Neural progenitor cell (in vitro differentiated cells): ENCODE measurements around the gene GNA14. TPM values are rescaled to one million over a fixed set of nuclear protein-coding genes. Genes with fewer than 3 reads are reported as not detected.

Source experiments
- DNase-seq: peaks from one replicate; pipeline ENCODE4 v3.0.0-alpha.2; 2016; ENCODE audit warnings: low spot score
- H2AFZ ChIP-seq: fragments of 200-600 bp; sonication (generic); replicated peaks from 2 replicates; pipeline ENCODE4 v1.6.1; 2016; ENCODE audit warnings: antibody characterized with exemption
- H3F3A ChIP-seq: fragments of 200-600 bp; sonication (generic); 2 replicates; pipeline ENCODE4 v1.6.1; 2016; ENCODE audit warnings: antibody characterized with exemption, low read depth
- H3K27ac ChIP-seq: fragments of 200-600 bp; sonication (generic); 2 replicates; pipeline ENCODE4 v1.5.1; 2016; ENCODE audit warnings: mild to moderate bottlenecking
- H3K27me3 ChIP-seq: fragments of 200-600 bp; sonication (generic); 2 replicates; pipeline ENCODE4 v1.6.1; 2016; ENCODE audit warnings: mild to moderate bottlenecking, moderate library complexity
- H3K36me3 ChIP-seq: fragments of 200-600 bp; sonication (generic); 2 replicates; pipeline ENCODE4 v1.5.1; 2016
- H3K4me1 ChIP-seq: fragments of 200-600 bp; sonication (generic); 2 replicates; pipeline ENCODE4 v1.6.1; 2016; ENCODE audit warnings: mixed run types
- H3K4me2 ChIP-seq: fragments of 200-600 bp; sonication (generic); 2 replicates; pipeline ENCODE4 v1.6.1; 2016
- H3K4me3 ChIP-seq: fragments of 200-600 bp; sonication (generic); 2 replicates; pipeline ENCODE4 v1.5.1; 2016
- H3K79me2 ChIP-seq: fragments of 200-600 bp; sonication (generic); 2 replicates; pipeline ENCODE4 v1.6.1; 2016; ENCODE audit warnings: low read depth
- H3K9ac ChIP-seq: fragments of 200-600 bp; sonication (generic); 2 replicates; pipeline ENCODE4 v1.6.1; 2016
- H3K9me3 ChIP-seq: fragments of 200-600 bp; sonication (generic); 2 replicates; pipeline ENCODE4 v1.5.1; 2016; ENCODE audit warnings: low read depth
- H4K20me1 ChIP-seq: fragments of 200-600 bp; sonication (generic); 2 replicates; pipeline ENCODE4 v1.6.1; 2016; ENCODE audit warnings: low read depth
- H3K27ac Mint-ChIP-seq: 3 replicates; pipeline ENCODE4 v1.8.0; 2021; ENCODE audit warnings: mixed read lengths
- H3K27me3 Mint-ChIP-seq: 2 replicates; pipeline ENCODE4 v1.8.0; 2022; ENCODE audit warnings: low read depth, mild to moderate bottlenecking, inconsistent platforms, moderate library complexity, mixed read lengths; ENCODE audit not compliant: insufficient read depth
- H3K36me3 Mint-ChIP-seq: 3 replicates; pipeline ENCODE4 v1.8.0; 2021; ENCODE audit warnings: mixed read lengths
- H3K4me1 Mint-ChIP-seq: 3 replicates; pipeline ENCODE4 v1.8.0; 2021; ENCODE audit warnings: mixed read lengths
- H3K4me3 Mint-ChIP-seq: 3 replicates; pipeline ENCODE4 v1.8.0; 2021; ENCODE audit warnings: mild to moderate bottlenecking, moderate library complexity, mixed read lengths
- H3K9me3 Mint-ChIP-seq: 3 replicates; pipeline ENCODE4 v1.8.0; 2020; ENCODE audit warnings: mixed read lengths
- EZH2 ChIP-seq: fragments of 200-600 bp; sonication (generic); IDR thresholded peaks from 2 replicates; pipeline ENCODE4 v1.6.1; 2017; ENCODE audit warnings: antibody characterized with exemption, mild to moderate bottlenecking, moderate library complexity
- EZH2phosphoT487 ChIP-seq: fragments of 200-600 bp; sonication (generic); IDR thresholded peaks from 2 replicates; pipeline ENCODE4 v1.6.1; 2017; ENCODE audit warnings: antibody characterized with exemption
- small RNA-seq: library from RNA; depleted of rRNA; stranded (forward); fragments of <200 nt; gene quantifications from one replicate; pipeline ENCODE3, GENCODE V24; 2015
- total RNA-seq: library from RNA; depleted of rRNA; stranded (reverse); fragments of >200 nt; gene quantifications from 2 replicates; pipeline ENCODE4 v1.2.3, GENCODE V29; 2015; ENCODE audit warnings: low replicate concordance
- TF ChIP-seq, protein P1 (sequence below): fragments of 200-600 bp; sonication (generic); IDR thresholded peaks from 2 replicates; pipeline ENCODE4 v1.5.1; 2017; ENCODE audit warnings: antibody characterized with exemption, mild to moderate bottlenecking

Gene GNA14
- total RNA-seq, 1 donor from 2014 or later: not detected

DNA sequence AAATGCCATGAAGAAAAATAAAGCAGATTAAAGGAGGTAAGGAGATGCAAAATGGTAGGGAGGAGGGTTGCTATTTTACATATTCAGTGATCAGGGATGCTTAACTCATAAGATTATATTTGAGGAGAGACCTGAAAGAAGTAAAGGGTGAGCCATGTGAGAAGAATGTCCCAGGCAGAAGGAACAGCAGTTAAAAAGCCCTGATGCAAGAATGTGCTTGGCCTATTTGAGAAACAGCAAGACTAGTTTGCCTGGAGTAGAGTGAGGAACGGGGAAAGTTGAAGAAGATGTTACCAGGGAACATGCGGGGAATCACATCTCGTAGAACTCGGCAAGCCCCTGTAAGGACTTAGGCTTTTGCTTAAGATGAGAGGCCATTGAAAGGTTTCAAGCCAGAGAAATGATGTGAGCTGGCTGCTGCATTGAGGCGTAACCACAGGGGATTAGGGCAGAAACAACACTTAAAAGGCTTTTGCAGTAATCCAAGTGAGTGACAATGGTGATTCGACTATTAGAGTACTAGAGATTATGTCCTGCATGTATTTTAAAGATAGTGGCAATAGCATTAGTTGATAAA lies 272.1 kb downstream of the GNA14 start:
- Histone ChIP-seq H3K27ac (peak overlapping the region; percentile 76), H3K9ac (no peak overlapping the region), H4K20me1 (no peaks in the 10 kb centered on the region), H3K9me3 (no peaks in the 10 kb centered on the region), H3F3A (peaks cover 22% of the 10 kb centered on the region), H3K79me2 (no peaks in the 10 kb centered on the region), H3K4me1 (peaks cover 19% of the 10 kb centered on the region), H3K27me3 (no peaks in the 10 kb centered on the region), H3K4me3 (no peak overlapping the region), H2AFZ (no peak overlapping the region), H3K36me3 (no peaks in the 10 kb centered on the region), H3K4me2 (peak overlapping the region; percentile 64)
- peaks cover 24% of the 10 kb centered on the region for H3K36me3 Mint-ChIP-seq
- no peaks in the 10 kb centered on the region for H3K9me3 Mint-ChIP-seq
- no peak overlapping the region for H3K27ac Mint-ChIP-seq
- peak; percentile 56 for TF ChIP-seq EZH2phosphoT487
- TF ChIP-seq, protein P1, sequence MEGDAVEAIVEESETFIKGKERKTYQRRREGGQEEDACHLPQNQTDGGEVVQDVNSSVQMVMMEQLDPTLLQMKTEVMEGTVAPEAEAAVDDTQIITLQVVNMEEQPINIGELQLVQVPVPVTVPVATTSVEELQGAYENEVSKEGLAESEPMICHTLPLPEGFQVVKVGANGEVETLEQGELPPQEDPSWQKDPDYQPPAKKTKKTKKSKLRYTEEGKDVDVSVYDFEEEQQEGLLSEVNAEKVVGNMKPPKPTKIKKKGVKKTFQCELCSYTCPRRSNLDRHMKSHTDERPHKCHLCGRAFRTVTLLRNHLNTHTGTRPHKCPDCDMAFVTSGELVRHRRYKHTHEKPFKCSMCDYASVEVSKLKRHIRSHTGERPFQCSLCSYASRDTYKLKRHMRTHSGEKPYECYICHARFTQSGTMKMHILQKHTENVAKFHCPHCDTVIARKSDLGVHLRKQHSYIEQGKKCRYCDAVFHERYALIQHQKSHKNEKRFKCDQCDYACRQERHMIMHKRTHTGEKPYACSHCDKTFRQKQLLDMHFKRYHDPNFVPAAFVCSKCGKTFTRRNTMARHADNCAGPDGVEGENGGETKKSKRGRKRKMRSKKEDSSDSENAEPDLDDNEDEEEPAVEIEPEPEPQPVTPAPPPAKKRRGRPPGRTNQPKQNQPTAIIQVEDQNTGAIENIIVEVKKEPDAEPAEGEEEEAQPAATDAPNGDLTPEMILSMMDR: no peak
- peaks cover 15% of the 10 kb centered on the region for H3K4me1 Mint-ChIP-seq
- no peak overlapping the region for H3K4me3 Mint-ChIP-seq
- DNase-seq: peak; percentile 86
- peaks cover 2% of the 10 kb centered on the region for H3K27me3 Mint-ChIP-seq

DNA sequence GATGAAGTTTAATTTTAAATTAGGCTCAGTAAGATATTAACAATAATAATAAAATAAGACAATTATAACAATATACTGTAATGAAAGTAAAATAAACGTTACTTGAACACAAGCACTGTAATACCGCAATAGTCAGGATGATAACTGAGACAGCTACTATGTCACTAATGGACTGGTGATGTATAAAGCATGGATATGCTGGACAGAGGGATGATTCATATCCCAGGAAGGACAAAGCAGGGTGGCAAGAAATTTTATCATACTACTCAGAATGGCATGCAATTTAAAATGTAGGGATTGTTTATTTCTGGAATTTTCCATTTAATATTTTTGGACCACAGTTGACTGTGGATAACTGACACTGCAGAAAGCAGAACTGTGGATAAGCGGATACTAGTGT lies 273.9 kb downstream of the GNA14 start:
- H3K9me3 ChIP-seq: no peaks in the 10 kb centered on the region
- no peaks in the 10 kb centered on the region for H3K9me3 Mint-ChIP-seq
- no peaks in the 10 kb centered on the region for H3K27me3 ChIP-seq
- TF ChIP-seq EZH2phosphoT487 (no peak), EZH2 (no peak)
- TF ChIP-seq, protein P1: no peak
- H3K36me3 ChIP-seq: no peaks in the 10 kb centered on the region
- peaks cover 15% of the 10 kb centered on the region for H3K4me1 Mint-ChIP-seq
- H3K36me3 Mint-ChIP-seq: peaks cover 30% of the 10 kb centered on the region
- H3K27ac ChIP-seq: no peak overlapping the region
- no peak overlapping the region for H3K4me2 ChIP-seq
- no peak for DNase-seq
- H3K79me2 ChIP-seq: no peaks in the 10 kb centered on the region
- no peak overlapping the region for H2AFZ ChIP-seq
- no peak overlapping the region for H3K9ac ChIP-seq
- no peaks in the 10 kb centered on the region for H4K20me1 ChIP-seq
- peaks cover 2% of the 10 kb centered on the region for H3K27me3 Mint-ChIP-seq
- no peak overlapping the region for H3K4me3 ChIP-seq
- peaks cover 22% of the 10 kb centered on the region for H3F3A ChIP-seq
- peaks cover 19% of the 10 kb centered on the region for H3K4me1 ChIP-seq
- H3K27ac Mint-ChIP-seq: no peak overlapping the region
- H3K4me3 Mint-ChIP-seq: no peak overlapping the region

Small RNA genes lying within 50 kb of the gene (small RNA-seq; reads per million reads assigned to genes)
- gene RNU6-1303P: not detected
